Measurements from ENCODE around the gene DGKD.

DNA sequence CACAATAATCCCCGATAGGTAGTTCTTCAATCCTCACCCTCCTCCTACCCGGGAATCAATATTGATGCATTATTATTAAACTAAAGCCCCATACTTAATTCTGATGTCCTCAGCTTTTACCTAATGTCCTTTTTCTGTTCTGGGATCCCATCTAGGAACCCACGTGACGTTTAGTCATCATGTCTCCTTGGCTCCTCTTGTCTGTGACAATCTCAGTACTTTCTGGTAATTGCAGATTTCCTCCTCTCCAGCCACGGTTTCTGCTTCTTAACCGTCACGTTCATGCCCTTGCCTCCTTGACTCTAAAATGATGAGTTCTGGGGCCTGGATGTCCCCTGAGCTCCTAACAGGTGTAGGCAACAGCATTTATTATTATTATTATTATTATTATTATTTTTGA is 2.9 kb upstream of the DGKD start:
- TF ChIP-seq PAX8 (IDR thresholded peaks at IDR 0.05): no peak
- TF ChIP-seq, protein P1, sequence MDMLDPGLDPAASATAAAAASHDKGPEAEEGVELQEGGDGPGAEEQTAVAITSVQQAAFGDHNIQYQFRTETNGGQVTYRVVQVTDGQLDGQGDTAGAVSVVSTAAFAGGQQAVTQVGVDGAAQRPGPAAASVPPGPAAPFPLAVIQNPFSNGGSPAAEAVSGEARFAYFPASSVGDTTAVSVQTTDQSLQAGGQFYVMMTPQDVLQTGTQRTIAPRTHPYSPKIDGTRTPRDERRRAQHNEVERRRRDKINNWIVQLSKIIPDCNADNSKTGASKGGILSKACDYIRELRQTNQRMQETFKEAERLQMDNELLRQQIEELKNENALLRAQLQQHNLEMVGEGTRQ (IDR thresholded peaks at IDR 0.05; ENCODE audit: borderline replicate concordance, low read depth, low read length): no peak
- TF ChIP-seq POLR2A (IDR thresholded peaks at IDR 0.05; ENCODE audit: low read depth, low read length): no peak
- no peak for TF ChIP-seq BACH1 (IDR thresholded peaks at IDR 0.05; ENCODE audit: borderline replicate concordance)
